Measurements from ENCODE around the gene SMARCC2.

DNA sequence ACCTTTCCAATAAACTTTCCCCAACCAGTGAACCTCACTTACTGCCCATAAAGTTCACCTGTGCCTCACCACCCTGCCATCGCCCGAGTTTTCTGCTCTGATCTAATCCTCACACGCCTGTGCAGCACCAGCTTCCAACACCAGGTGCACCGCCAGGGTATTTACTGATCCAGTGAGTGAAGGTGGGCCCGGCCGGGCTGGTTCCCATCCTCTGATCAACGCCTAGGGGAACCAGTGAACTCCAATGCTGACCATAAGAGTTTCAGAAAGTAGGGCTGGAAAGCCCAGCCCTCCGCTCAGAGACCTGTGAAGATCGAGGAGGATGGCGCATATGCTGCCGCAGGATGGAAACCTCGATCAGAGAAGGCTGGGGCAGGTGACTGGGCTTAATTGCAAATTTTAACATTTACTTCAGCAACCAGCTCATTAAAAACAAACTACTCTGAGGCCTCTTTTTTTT lies 37.6 kb downstream of the SMARCC2 start:
- TF ChIP-seq TAF1 (IDR thresholded peaks at IDR 0.05; ENCODE audit: borderline replicate concordance, insufficient read depth, low read length) = peak; percentile 41; the same call in 1 of the 2 replicates
- no peak for TF ChIP-seq POLR2AphosphoS5 (IDR thresholded peaks at IDR 0.05; ENCODE audit: low read depth, low read length)
- TF ChIP-seq, protein P1, sequence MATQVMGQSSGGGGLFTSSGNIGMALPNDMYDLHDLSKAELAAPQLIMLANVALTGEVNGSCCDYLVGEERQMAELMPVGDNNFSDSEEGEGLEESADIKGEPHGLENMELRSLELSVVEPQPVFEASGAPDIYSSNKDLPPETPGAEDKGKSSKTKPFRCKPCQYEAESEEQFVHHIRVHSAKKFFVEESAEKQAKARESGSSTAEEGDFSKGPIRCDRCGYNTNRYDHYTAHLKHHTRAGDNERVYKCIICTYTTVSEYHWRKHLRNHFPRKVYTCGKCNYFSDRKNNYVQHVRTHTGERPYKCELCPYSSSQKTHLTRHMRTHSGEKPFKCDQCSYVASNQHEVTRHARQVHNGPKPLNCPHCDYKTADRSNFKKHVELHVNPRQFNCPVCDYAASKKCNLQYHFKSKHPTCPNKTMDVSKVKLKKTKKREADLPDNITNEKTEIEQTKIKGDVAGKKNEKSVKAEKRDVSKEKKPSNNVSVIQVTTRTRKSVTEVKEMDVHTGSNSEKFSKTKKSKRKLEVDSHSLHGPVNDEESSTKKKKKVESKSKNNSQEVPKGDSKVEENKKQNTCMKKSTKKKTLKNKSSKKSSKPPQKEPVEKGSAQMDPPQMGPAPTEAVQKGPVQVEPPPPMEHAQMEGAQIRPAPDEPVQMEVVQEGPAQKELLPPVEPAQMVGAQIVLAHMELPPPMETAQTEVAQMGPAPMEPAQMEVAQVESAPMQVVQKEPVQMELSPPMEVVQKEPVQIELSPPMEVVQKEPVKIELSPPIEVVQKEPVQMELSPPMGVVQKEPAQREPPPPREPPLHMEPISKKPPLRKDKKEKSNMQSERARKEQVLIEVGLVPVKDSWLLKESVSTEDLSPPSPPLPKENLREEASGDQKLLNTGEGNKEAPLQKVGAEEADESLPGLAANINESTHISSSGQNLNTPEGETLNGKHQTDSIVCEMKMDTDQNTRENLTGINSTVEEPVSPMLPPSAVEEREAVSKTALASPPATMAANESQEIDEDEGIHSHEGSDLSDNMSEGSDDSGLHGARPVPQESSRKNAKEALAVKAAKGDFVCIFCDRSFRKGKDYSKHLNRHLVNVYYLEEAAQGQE (IDR thresholded peaks at IDR 0.05; ENCODE audit: insufficient read depth in 1 of 2, low read depth in 2 of 2, low read length in 2 of 2) = no peak
- TF ChIP-seq FOXP2 (optimal IDR thresholded peaks at IDR 0.05; ENCODE audit: borderline replicate concordance, extremely low read depth, extremely low read length, insufficient read depth) = no peak
